Measurements from ENCODE around the gene DIDO1. TPM values are rescaled to one million over a fixed set of nuclear protein-coding genes. Genes with fewer than 3 reads are reported as not detected.
"Not testable (repeated sequence)": the region's sequence is repeated elsewhere in the genome, so short reads cannot be mapped to it uniquely, and the experiment has no call there.

The DIDO1 gene
- total RNA-seq, 1 donor from 2014 or later: 37.5 TPM

DNA sequence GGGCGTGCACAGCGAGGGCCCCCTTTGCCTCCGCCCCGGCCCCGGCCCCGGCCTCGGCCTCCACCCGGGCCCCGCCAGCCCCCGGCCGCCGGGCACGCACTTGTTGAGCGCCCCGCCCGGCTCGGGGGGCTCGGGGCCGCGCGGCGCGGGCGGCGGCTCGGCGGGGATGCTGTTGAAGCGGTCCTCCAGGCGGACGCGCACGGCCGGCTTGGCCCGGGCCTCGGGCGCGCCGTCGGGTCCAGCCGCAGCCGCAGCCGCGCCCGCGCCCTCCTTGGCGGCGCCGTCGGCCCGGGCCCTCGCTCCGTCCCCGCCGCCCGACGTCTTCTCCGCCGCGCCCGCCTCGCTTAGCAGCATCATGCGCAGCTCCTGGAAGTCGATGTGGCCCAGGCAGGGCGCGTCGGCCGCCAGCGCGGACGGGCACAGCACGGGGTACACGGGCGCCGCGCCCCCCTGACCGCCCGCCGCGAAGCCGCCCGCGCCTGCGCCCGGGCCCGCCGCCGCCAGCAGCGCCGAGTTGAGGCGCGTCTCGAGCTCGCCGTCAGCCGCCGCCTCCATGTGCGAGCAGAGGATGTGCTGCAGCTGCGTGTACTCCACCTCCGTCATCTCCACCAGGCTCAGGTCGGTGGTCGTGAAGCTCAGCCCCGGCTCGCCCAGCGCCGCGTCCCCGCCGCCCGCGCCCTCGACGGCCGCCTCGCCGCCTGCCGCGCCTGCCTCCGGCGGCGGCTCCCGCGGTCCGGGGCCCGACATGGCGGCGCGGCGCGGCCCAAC is 65.2 kb downstream of the DIDO1 start:
- FAIRE-seq (no peak), DNase-seq (ENCODE audit: low spot score in 2 of 2) (no peak)

DNA sequence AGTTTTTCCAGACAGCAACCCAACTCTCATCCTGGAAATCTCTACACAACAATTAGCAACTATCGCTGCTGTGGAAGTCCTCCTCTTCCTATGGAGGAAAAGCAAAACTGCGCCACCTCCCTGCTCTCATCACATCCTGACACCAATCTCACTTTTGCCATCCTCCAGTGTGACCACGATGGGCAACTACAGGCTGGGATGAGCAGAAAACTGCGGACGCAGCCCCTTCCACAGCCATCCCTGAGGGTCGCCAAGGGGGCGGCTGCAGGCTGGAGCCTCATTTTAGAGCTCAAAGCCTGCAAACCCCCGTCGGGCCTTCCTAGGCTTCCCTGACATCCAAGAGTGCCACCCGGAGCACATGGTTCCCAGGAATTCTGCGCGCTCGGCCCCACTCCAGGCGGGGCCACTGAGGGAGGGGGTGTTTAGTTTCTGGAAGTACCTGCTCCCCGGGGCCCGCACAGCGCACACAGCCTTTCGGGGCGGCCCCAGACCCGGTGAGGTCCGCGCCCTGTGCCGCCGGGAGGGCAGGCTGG is 65.8 kb downstream of the DIDO1 start:
- FAIRE-seq: no peak
- no peak for DNase-seq (ENCODE audit: low spot score in 2 of 2)

DNA sequence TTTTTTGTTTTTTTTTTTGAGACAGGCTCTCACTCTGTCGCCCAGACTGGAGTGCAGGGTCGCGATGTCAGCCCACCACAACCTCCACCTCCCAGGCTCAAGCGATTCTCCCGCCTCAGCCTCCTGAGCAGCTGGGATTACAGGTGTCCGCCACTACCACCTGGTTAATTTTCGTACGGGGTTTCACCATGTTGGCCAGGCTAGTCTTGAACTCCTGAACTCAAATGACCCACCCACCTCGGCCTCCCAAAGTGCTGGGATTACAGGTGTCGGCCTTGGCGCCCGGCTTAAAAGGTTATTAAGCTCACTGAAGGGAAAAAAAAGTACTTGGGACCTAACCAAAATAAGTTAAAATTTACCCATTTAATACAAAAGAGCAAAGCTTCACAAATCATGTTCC is 66.6 kb downstream of the DIDO1 start:
- FAIRE-seq (no peak), DNase-seq (ENCODE audit: low spot score in 2 of 2) (no peak)

GRCh38 chr20:62858058-62858830 is 68.1 kb downstream of the DIDO1 start:
- no peak for DNase-seq (ENCODE audit: low spot score in 2 of 2)
- no peak for FAIRE-seq

DNA sequence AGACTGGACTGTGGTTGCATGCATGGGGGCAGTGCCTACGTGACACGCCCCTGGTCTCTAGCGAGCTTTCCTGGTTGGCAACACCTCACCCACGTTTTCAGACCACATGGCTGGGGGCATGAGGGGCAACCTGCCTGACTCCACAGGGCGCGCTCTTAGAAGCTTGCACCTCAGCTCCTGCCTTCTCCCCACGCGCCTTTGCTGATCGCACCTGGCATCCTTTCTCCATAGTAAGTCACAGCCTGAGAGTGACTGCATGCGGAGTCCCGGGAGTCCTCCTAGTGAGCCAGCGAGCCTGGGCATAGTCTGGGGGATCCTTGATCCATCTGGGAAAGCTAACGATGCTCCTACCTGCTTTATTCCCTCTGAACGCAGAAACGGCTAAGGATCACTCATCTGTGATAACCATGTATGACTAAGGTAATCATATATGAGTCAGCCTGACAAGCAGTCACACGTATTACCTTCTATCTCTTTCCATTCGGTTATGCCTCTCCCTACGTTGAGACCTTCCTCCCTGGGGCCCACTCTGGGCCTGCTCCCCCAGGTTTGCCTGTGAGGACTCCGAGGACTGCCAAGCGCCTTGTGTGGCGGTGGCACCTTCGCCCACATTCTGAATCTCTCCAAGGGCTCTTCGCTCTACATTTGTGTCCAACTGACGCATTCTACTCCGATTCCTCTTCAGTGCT is 69.2 kb downstream of the DIDO1 start:
- DNase-seq (ENCODE audit: low spot score in 2 of 2) (no peak), FAIRE-seq (no peak)

DNA sequence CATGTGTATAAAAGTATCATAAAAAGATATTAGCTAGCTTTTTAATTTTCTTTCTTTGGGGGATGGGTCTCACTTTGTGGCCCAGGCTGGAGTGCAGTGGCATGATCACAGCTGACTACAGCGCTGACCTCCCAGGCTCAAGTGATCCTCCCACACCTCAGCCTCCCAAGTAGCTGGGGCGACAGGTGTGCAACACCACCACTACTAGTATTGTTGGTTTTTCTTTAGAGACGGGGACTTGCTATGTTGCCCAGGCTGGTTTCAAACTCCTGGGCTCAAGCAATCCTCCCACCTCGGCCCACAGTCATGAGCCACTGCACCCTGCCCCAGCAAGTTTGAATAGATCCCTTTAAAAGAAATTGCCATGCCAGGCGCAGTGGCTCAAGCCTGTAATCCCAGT is 71.2 kb downstream of the DIDO1 start:
- DNase-seq (ENCODE audit: low spot score in 2 of 2): no peak
- no peak for FAIRE-seq

GRCh38 chr20:62854121-62854520 is 72.2 kb downstream of the DIDO1 start:
- FAIRE-seq (no peak), DNase-seq (ENCODE audit: low spot score in 2 of 2) (no peak)

DNA sequence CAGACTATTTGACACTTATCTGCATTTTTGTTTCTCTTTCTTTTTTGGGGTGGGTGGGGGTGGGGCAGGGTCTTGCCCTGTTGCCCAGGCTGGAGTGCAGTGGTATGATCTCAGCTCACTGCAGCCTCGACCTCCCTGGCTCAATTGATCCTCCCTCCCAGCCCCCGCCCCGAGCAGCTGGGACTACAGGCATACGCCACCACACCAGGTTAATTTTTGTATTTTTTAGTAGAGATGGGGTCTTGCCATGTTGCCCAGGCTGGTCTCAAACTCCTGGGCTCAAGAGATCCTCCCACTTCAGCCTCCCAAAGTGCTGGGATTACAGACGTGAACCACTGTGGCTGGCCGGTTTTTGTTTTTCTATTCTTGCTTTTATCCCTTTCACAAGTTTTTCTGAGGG is 73.0 kb downstream of the DIDO1 start:
- DNase-seq (ENCODE audit: low spot score in 2 of 2); FAIRE-seq: not testable (repeated sequence)

GRCh38 chr20:62852841-62853240 is 73.5 kb downstream of the DIDO1 start:
- FAIRE-seq (no peak), DNase-seq (ENCODE audit: low spot score in 2 of 2) (no peak)

DNA sequence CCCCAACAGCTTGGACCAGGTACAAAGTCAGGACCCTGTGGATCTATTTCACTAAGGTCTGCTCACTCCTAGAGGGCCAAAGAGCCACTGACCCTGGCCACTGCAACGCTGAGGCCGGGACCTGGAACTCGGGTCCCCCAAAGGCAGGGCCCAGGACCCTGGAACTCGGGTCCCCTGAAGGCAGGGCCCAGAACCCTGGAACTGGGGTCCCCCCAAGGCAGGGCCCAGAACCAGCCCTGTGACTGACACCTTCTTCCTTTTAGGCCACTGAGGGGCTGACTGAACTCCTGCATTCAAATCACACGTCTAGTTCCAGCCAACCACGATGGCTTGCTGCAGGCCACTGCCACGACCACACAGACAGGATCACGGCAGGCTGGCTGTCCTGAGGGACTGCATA is 74.1 kb downstream of the DIDO1 start:
- FAIRE-seq: no peak

DNA sequence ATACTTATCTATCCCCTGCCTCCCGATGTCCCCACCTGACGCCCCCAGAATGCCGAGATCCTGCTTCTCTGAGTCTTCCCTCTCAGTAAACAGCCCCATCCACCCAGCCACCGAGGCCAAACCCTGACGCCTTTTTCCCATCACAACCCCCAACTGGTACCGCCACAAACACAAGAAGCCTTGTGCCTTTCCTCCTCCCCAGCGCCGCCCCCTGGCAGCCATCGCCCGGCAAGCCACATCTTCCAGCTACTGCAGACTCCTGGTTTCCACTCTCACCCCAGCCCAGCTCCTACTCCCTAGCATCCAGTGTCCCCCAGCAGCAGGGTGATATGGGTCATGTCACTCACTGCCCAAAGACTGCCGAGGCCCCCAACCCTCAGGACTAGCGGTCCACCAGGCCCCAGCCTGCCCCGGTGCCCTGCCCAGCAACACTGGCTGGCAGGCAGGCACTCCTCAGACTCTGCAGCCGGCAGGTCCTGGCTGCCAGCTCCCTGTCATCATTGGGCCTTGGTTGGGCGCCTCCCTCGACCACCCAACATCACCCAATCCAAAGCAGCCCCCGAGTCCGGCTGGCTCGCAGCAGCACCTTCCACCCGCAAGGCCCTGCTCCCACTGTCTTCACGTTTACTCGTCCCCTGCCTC is 75.9 kb downstream of the DIDO1 start:
- FAIRE-seq (no peak), DNase-seq (ENCODE audit: low spot score in 2 of 2) (no peak)

More for the DNA sequence above, 74.1 kb downstream of the DIDO1 start:
- no peak for DNase-seq (ENCODE audit: low spot score in 2 of 2)

DNA sequence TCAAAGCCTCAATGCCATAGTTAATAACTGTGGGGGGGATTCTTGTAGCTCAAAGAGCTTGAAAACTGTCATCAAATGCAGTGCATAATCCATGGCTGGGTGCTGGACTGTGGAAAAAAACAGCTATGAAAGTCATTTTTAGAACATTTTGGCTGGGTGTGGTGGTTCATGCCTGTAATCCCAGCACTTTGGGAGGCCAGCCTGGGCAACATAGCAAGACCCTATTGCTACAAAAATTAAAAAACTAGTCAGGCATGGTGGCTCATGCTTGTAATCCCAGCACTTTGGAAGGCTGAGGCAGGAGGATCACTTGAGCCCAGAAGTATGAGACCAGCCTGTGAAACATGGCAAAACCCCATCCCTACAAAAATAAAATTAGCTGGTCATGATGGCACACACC is 76.9 kb downstream of the DIDO1 start:
- DNase-seq (ENCODE audit: low spot score in 2 of 2) (no peak), FAIRE-seq (no peak)

- DNase-seq (ENCODE audit: low spot score in 2 of 2); FAIRE-seq: not testable (repeated sequence)
These were observed 77.4 kb downstream of the DIDO1 start for GRCh38 chr20:62848917-62849316.

DNA sequence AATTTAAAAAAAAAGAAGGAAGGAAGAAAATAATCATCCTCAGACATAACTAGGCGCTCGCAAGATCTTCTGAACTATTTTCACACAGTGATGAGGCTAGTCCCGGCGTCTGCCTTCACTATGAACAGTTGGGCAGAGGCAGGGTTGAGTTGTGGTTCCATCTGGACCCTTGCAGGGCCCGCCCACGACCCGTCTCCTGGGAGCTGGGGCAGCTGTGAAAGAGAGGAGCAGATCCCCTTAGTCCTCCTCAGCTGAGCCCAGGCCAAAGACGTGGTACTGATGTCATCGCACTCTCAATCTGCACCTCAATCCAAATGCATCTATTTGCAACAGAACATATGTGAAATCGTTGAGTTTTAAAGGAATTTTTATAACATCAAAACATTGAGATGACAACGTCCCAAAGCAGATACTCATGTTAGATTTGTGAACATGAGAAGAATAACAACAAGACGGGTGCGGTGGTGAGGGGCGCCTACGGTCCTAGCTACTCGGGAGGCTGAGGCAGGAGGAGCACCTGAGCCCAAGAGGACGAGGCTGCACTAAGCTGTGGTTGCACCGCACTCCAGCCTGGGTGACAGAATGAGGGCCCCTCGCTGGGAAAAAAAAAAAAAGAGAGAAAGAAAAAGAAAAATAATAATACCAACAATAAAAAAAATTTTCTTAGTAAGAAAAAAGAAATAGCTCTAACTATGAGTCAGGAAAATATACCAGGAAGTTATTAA is 80.0 kb downstream of the DIDO1 start:
- no peak for FAIRE-seq
- no peak for DNase-seq (ENCODE audit: low spot score in 2 of 2)

DNA sequence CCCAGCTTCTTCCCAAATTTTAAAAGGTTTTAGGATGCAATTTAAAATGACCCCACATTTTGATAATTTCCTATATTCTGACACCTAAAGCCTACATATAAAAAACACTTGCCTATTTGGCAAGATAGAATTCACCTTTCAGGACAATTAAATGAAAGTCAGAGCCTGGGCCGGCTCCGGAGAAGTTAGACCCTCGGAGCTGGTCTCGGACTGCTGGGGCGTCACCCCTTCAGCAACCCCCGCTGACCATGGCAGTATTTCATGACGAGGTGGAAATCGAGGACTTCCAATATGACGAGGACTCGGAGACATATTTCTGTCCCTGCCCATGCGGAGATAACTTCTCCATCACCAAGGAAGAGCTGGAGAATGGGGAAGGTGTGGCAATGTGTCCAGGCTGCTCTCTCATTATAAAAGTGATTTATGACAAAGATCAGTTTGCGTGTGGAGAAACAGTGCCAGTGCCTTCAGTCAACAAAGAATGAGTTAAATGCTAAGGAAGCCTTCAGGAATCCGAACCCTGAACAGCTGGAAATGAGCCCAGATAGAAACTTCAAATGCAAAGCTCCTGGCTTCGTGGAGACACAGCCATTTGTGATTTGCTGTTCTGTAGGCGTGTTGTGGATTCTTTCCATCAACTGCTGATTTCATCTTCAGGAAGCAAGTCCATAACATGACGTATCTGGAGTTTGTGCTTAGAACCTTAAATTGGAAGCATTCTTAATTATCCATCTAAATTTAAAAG is 80.7 kb downstream of the DIDO1 start:
- FAIRE-seq: no peak
- DNase-seq (ENCODE audit: low spot score in 2 of 2): no peak

DNA sequence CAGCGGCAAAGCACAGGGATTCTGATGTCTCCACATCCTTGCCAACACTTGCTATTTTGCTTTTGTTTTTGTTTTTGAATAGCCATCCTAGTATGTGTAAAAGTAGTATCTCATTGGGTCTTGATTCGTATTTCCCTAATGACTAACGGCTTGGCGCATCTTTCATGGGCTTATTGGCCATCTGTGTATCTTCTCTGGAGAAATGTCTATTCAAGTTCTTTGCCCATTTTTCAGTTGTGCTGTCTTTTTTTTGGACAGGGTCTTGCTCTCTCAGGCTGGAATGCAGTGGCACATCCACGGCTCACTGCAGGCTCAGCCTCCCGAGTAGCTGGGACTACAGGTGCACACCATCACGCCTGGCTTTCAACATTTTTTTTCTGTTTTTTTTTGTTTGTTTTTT is 82.1 kb downstream of the DIDO1 start:
- no peak for FAIRE-seq

GRCh38 chr20:62843656-62844055 is 82.6 kb downstream of the DIDO1 start:
- no peak for DNase-seq (ENCODE audit: low spot score in 2 of 2)
- FAIRE-seq: no peak

More for the DNA sequence above, 82.1 kb downstream of the DIDO1 start:
- DNase-seq (ENCODE audit: low spot score in 2 of 2): no peak

GRCh38 chr20:62841705-62842212 is 84.5 kb downstream of the DIDO1 start:
- FAIRE-seq (no peak), DNase-seq (ENCODE audit: low spot score in 2 of 2) (no peak)
